ENCODE data around the gene RASA3. TPM values are rescaled to one million over a fixed set of nuclear protein-coding genes. Genes with fewer than 3 reads are reported as not detected.

The RASA3 gene
- total RNA-seq, 1 experiment from 2014 or later = 10.0 TPM

GRCh38 chr13:114001331-114002008 lies 131.0 kb downstream of the RASA3 start:
- BruUV-seq (replicated peaks) = no TSS peak
- POLR2A ChIA-PET (ENCODE audit: unreplicated experiment) = no interaction called here
- intact Hi-C loops (cut with micrococcal nuclease; ENCODE audit: unreplicated experiment) = no loop called here
- CTCF ChIA-PET = no interaction called here
- H3K27me3 ChIP-seq (ENCODE audit: insufficient read depth, low read depth) = no peaks in the 10 kb centered on the region
- H3K36me3 ChIP-seq (ENCODE audit: low read depth) = no peaks in the 10 kb centered on the region
- no peak overlapping the region for H3K4me2 ChIP-seq
- H3K4me1 ChIP-seq (replicated peaks; ENCODE audit: insufficient read depth) = peaks cover 18% of the 10 kb centered on the region
- H3K9me3 ChIP-seq (ENCODE audit: insufficient read depth, low read depth) = no peaks in the 10 kb centered on the region
- H3F3A ChIP-seq (ENCODE audit: insufficient read depth, low read depth) = peaks cover 15% of the 10 kb centered on the region
- no peaks in the 10 kb centered on the region for H3K79me2 ChIP-seq (ENCODE audit: low read depth)
- no peak overlapping the region for H3K27ac ChIP-seq
- no peaks in the 10 kb centered on the region for H4K20me1 ChIP-seq (ENCODE audit: insufficient read depth)
- H2AFZ ChIP-seq = no peak overlapping the region
- H3K9me2 ChIP-seq (ENCODE audit: insufficient read depth) = no peaks in the 10 kb centered on the region
- TF ChIP-seq CTCF (conservative IDR thresholded peaks at IDR 0.05) (no peak), EZH2 (IDR thresholded peaks at IDR 0.05; ENCODE audit: low read depth) (no peak)
- no peak for DNase-seq
- H3K4me3 ChIP-seq = no peak overlapping the region

- Histone ChIP-seq H3K27me3 (ENCODE audit: insufficient read depth, low read depth) (no peaks in the 10 kb centered on the region), H3K4me3 (no peak overlapping the region), H3K79me2 (ENCODE audit: low read depth) (no peaks in the 10 kb centered on the region), H3K4me2 (no peak overlapping the region), H3K9me3 (ENCODE audit: insufficient read depth, low read depth) (no peaks in the 10 kb centered on the region), H3K27ac (no peak overlapping the region), H3K9me2 (ENCODE audit: insufficient read depth) (no peaks in the 10 kb centered on the region), H3F3A (ENCODE audit: insufficient read depth, low read depth) (peaks cover 15% of the 10 kb centered on the region), H3K36me3 (ENCODE audit: low read depth) (no peaks in the 10 kb centered on the region), H3K4me1 (replicated peaks; ENCODE audit: insufficient read depth) (peaks cover 22% of the 10 kb centered on the region), H2AFZ (no peak overlapping the region), H4K20me1 (ENCODE audit: insufficient read depth) (no peaks in the 10 kb centered on the region)
- no TSS peak for BruUV-seq (replicated peaks)
- TF ChIP-seq EZH2 (IDR thresholded peaks at IDR 0.05; ENCODE audit: low read depth) (no peak), CTCF (conservative IDR thresholded peaks at IDR 0.05) (no peak)
- ChIA-PET POLR2A (ENCODE audit: unreplicated experiment) (no interaction called here), CTCF (no interaction called here)
- intact Hi-C loops (cut with micrococcal nuclease; ENCODE audit: unreplicated experiment) = no loop called here
- DNase-seq = no peak
Observed at GRCh38 chr13:114000151-114001040, 132.0 kb downstream of the RASA3 start.

- no peaks in the 10 kb centered on the region for H3K36me3 ChIP-seq (ENCODE audit: low read depth)
- H3K79me2 ChIP-seq (ENCODE audit: low read depth) = no peaks in the 10 kb centered on the region
- no peak for TF ChIP-seq CTCF (conservative IDR thresholded peaks at IDR 0.05)
- TF ChIP-seq EZH2 (IDR thresholded peaks at IDR 0.05; ENCODE audit: low read depth) = no peak
- no peaks in the 10 kb centered on the region for H3K9me2 ChIP-seq (ENCODE audit: insufficient read depth)
- BruUV-seq (replicated peaks) = no TSS peak
- H3K4me3 ChIP-seq = no peak overlapping the region
- H3K27ac ChIP-seq = no peak overlapping the region
- DNase-seq = no peak
- H2AFZ ChIP-seq = no peak overlapping the region
- no peaks in the 10 kb centered on the region for H4K20me1 ChIP-seq (ENCODE audit: insufficient read depth)
- peaks cover 15% of the 10 kb centered on the region for H3F3A ChIP-seq (ENCODE audit: insufficient read depth, low read depth)
- intact Hi-C loops (cut with micrococcal nuclease; ENCODE audit: unreplicated experiment) = no loop called here
- H3K9me3 ChIP-seq (ENCODE audit: insufficient read depth, low read depth) = no peaks in the 10 kb centered on the region
- H3K27me3 ChIP-seq (ENCODE audit: insufficient read depth, low read depth) = no peaks in the 10 kb centered on the region
- H3K4me2 ChIP-seq = no peak overlapping the region
- peaks cover 22% of the 10 kb centered on the region for H3K4me1 ChIP-seq (replicated peaks; ENCODE audit: insufficient read depth)
- POLR2A ChIA-PET (ENCODE audit: unreplicated experiment) = no interaction called here
- CTCF ChIA-PET = no interaction called here
Observed at GRCh38 chr13:113999618-113999910, 132.9 kb downstream of the RASA3 start.
